Ishikawa (cell line): ENCODE measurements around the gene SERPIND1.

Source experiments
- CEBPB ChIP-seq: IDR thresholded peaks from 2 replicates; pipeline ENCODE4 v1.6.1; 2012
- CREB1 ChIP-seq: IDR thresholded peaks from 2 replicates; pipeline ENCODE4 v1.6.1; 2012; ENCODE audit warnings: low read depth
- EGR1 ChIP-seq: IDR thresholded peaks from 2 replicates; pipeline ENCODE4 v1.6.1; 2012
- FOXM1 ChIP-seq: IDR thresholded peaks from 2 replicates; pipeline ENCODE4 v1.6.1; 2012; ENCODE audit warnings: low read depth, borderline replicate concordance
- NFIC ChIP-seq: IDR thresholded peaks from 2 replicates; pipeline ENCODE4 v1.6.1; 2012
- RAD21 ChIP-seq: IDR thresholded peaks from 2 replicates; pipeline ENCODE4 v1.6.1; 2012; ENCODE audit warnings: low read depth
- REST ChIP-seq: IDR thresholded peaks from 2 replicates; pipeline ENCODE4 v1.6.1; 2012; ENCODE audit warnings: low read depth, mild to moderate bottlenecking
- TCF12 ChIP-seq: IDR thresholded peaks from 2 replicates; pipeline ENCODE4 v1.6.1; 2012; ENCODE audit warnings: low read depth
- YY1 ChIP-seq: IDR thresholded peaks from 2 replicates; pipeline ENCODE4 v1.6.1; 2012; ENCODE audit warnings: low read depth
- ZBTB7A ChIP-seq: IDR thresholded peaks from 2 replicates; pipeline ENCODE4 v1.6.1; 2012; ENCODE audit warnings: low read depth
- TF ChIP-seq, protein P1 (sequence below): IDR thresholded peaks from 2 replicates; pipeline ENCODE4 v1.6.1; 2012

- TF ChIP-seq YY1 (no peak), REST (no peak), TCF12 (no peak), NFIC (no peak), CREB1 (no peak), ZBTB7A (no peak), CEBPB (no peak), EGR1 (no peak), FOXM1 (no peak), RAD21 (no peak)
- TF ChIP-seq, protein P1, sequence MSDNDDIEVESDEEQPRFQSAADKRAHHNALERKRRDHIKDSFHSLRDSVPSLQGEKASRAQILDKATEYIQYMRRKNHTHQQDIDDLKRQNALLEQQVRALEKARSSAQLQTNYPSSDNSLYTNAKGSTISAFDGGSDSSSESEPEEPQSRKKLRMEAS, result no peak
Measured at GRCh38 chr22:20792221-20792965, 18.5 kb downstream of the SERPIND1 start.
